Activated T-helper 1 cell treated with anti-CD3 and anti-CD28 coated beads, Interleukin-12 subunit alpha, Interleukin-12 subunit beta, Interleukin-2, Interleukin-4 antibody, amounts not matched to agents 30 ng/mL and 10 ng/mL and 1 ng/mL, durations not matched to agents 14 hours and 24 hours and 36 hours (primary cell): Measurements from ENCODE around the gene ASPDH. TPM values are rescaled to one million over a fixed set of nuclear protein-coding genes. Genes with fewer than 3 reads are reported as not detected.

Experiments used
- DNase-seq: peaks from one replicate; pipeline ENCODE4 v3.0.0; 2021; ENCODE audit warnings: low spot score
- H3K27ac Mint-ChIP-seq: one replicate; pipeline ENCODE4 v1.8.0; 2021; ENCODE audit warnings: mild to moderate bottlenecking, mixed read lengths
- H3K27me3 Mint-ChIP-seq: one replicate; pipeline ENCODE4 v1.8.0; 2022; ENCODE audit warnings: mild to moderate bottlenecking, moderate library complexity, mixed read lengths; ENCODE audit not compliant: insufficient read depth
- H3K36me3 Mint-ChIP-seq: one replicate; pipeline ENCODE4 v1.8.0; 2021; ENCODE audit warnings: low read depth, mixed read lengths
- H3K4me1 Mint-ChIP-seq: one replicate; pipeline ENCODE4 v1.8.0; 2021; ENCODE audit warnings: low read depth, mixed read lengths
- H3K4me3 Mint-ChIP-seq: one replicate; pipeline ENCODE4 v1.8.0; 2021; ENCODE audit warnings: mild to moderate bottlenecking, moderate library complexity, mixed read lengths
- H3K9me3 Mint-ChIP-seq: one replicate; pipeline ENCODE4 v1.8.0; 2021; ENCODE audit warnings: mixed read lengths
- intact Hi-C: fragments of 100-400 bp; cut with micrococcal nuclease; formaldehyde crosslinking; loops from one replicate; pipeline ENCODE4 v1.15.1; 2024
- total RNA-seq: library from RNA; stranded (reverse); gene quantifications from 2 replicates; pipeline ENCODE4 v1.2.3, GENCODE V29; 2022

The ASPDH gene
- not detected in 2 replicates for total RNA-seq

DNA sequence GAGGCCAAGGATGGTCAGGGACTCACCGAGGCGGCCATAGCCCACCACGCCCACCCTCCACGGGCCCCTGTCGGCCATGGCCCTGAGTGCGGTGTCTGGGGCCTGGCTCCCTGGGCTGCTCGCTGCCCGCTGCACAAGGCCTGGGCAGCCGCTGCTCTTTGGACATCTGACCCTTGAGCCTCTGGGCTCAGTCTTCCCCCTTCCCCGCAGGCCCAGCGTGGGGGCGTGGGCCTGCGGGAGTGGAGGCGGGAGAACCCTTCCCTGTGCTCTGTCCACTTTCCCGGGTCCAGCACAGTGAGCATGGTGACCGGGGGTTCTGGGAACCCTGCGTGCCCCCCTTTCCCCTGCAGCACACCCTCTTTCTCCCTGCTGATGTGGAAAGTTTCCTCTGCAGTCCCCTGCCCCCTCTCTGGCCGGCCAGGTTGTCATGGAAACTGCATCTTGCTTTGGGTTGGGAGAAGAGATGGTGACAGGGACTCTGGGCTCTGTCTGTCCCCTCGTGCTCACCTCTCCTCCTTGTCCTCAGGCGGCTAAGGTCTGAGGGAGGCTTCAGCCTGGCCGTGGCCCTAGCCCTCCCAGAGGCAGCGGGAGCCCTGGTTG lies at the start of gene ASPDH:
Gene ASPDH, minus strand, starts transcription at position 168 of the 600 bp plus-strand sequence. Its CDS starts 90 bp downstream, at position 78.
- intact Hi-C loops = no loop called here
- Mint-ChIP-seq H3K4me1 (peaks cover 14% of the 10 kb centered on the region), H3K4me3 (peak within 1 kb of the TSS; percentile 17), H3K36me3 (peaks cover 5% of the 10 kb centered on the region), H3K9me3 (no peaks in the 10 kb centered on the region), H3K27me3 (peaks cover 10% of the 10 kb centered on the region), H3K27ac (peak within 1 kb of the TSS; percentile 19)
- no peak for DNase-seq

DNA sequence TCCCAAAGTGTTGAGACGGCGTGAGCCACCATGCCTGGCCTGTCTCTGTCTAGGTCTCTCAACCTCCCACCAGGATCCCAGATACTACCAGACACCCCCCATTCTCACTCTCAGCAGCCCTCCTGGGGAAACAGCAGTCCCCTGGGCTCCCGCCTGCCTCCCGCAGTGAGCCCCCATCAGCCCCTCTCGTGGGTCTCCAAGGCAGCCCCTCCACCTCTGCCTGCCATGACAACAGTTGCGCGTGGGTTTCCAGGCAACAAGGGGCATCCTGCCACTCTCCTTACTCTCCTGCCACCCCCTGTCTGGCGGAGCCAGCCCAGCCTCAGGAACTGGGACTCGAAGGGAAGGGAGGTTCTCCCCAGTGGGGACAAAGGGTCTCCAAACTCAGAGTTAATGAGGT lies 49.3 kb upstream of the ASPDH start:
- intact Hi-C loops = no loop called here
- Mint-ChIP-seq H3K27ac (no peak overlapping the region), H3K9me3 (no peaks in the 10 kb centered on the region), H3K4me1 (peaks cover 10% of the 10 kb centered on the region), H3K4me3 (no peak overlapping the region), H3K27me3 (peaks cover 32% of the 10 kb centered on the region), H3K36me3 (no peaks in the 10 kb centered on the region)
- no peak for DNase-seq

DNA sequence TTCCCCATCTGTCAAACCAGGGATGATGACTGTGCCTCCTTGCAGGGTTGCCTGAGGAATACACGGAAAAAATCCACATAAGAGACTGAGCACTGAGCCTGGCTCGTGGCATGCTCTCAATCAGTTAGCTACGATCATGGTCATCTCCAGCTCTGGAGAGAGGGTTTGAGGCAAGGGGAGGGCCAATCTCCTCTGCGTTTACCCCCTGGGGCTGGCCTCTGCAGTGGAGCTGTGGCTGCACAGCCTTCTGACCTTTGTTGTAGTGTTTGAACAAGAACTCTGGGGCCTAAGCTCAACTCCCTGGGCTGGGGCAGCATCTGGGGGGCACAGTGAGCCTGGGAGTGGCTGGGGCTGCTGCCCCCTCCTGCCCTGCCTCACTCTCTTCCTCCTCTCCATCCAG lies 48.6 kb upstream of the ASPDH start:
- Mint-ChIP-seq H3K27me3 (peaks cover 36% of the 10 kb centered on the region), H3K9me3 (no peaks in the 10 kb centered on the region), H3K27ac (no peak overlapping the region), H3K36me3 (no peaks in the 10 kb centered on the region), H3K4me3 (no peak overlapping the region), H3K4me1 (peaks cover 10% of the 10 kb centered on the region)
- no peak for DNase-seq
- intact Hi-C loops = no loop called here

DNA sequence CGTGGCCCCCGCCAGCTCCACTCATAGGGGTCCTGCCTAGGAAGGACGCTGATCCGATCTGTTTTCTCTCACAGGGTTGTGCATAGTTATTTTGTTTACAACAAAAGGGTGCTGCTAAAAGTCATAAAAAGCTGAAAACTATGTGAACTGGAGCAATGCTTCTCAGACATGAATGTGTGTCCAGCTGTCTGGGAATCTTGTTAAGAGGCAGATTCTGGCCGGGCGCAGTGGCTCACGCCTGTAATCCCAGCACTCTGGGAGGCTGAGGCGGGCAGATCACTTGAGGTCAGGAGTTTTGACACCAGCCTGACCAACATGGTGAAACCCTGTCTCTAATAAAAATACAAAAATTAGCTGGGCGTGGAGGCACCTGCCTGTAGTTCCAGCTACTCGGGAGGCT lies 45.9 kb upstream of the ASPDH start:
- intact Hi-C loops = no loop called here
- no peaks in the 10 kb centered on the region for H3K9me3 Mint-ChIP-seq
- H3K4me1 Mint-ChIP-seq = peaks cover 5% of the 10 kb centered on the region
- H3K36me3 Mint-ChIP-seq = no peaks in the 10 kb centered on the region
- H3K27ac Mint-ChIP-seq = no peak overlapping the region
- DNase-seq = no peak
- H3K27me3 Mint-ChIP-seq = peaks cover 31% of the 10 kb centered on the region
- H3K4me3 Mint-ChIP-seq = no peak overlapping the region

DNA sequence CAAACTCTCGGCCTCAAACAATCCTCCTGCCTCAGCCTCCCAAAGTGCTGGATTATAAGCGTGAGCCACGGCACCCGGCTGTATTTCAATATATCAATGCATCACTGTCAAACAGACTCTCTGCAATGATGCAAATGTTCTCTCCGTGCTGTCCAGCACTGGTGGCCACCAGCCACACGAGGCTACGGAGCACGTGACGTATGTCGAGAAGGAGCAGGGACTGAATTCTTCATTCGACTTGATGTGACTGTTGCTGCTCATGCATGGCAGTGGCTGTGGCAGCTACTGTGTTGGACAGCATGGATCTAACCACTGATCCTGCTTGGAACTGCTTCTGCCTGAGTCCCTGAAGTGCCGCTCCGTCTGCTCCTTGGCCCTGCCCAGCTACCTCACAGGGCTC lies 44.7 kb upstream of the ASPDH start:
- peaks cover 21% of the 10 kb centered on the region for H3K27me3 Mint-ChIP-seq
- DNase-seq = no peak
- no peak overlapping the region for H3K4me3 Mint-ChIP-seq
- no peaks in the 10 kb centered on the region for H3K36me3 Mint-ChIP-seq
- intact Hi-C loops = no loop called here
- H3K9me3 Mint-ChIP-seq = no peaks in the 10 kb centered on the region
- H3K4me1 Mint-ChIP-seq = peaks cover 5% of the 10 kb centered on the region
- no peak overlapping the region for H3K27ac Mint-ChIP-seq

DNA sequence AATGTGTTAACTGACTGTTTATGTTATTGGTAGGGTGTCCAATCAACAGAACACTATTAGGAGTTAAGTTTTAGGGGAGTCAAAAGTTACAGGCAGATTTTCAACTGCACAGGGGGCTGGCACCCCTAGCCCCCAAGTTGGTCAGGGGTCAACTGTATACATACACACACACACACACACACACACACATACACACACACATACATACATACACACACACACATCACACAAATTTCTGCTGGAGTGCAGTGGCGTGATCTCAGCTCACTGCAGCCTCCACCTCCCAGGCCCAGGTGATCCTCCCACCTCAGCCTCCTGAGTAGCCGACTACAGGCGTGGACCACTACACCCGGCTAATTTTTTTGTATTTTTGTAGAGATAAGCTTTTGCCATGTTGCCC lies 44.3 kb upstream of the ASPDH start:
- H3K36me3 Mint-ChIP-seq = no peaks in the 10 kb centered on the region
- H3K9me3 Mint-ChIP-seq = no peaks in the 10 kb centered on the region
- intact Hi-C loops = no loop called here
- no peak overlapping the region for H3K4me3 Mint-ChIP-seq
- H3K27ac Mint-ChIP-seq = no peak overlapping the region
- peaks cover 5% of the 10 kb centered on the region for H3K4me1 Mint-ChIP-seq
- no peak for DNase-seq
- H3K27me3 Mint-ChIP-seq = peaks cover 24% of the 10 kb centered on the region

DNA sequence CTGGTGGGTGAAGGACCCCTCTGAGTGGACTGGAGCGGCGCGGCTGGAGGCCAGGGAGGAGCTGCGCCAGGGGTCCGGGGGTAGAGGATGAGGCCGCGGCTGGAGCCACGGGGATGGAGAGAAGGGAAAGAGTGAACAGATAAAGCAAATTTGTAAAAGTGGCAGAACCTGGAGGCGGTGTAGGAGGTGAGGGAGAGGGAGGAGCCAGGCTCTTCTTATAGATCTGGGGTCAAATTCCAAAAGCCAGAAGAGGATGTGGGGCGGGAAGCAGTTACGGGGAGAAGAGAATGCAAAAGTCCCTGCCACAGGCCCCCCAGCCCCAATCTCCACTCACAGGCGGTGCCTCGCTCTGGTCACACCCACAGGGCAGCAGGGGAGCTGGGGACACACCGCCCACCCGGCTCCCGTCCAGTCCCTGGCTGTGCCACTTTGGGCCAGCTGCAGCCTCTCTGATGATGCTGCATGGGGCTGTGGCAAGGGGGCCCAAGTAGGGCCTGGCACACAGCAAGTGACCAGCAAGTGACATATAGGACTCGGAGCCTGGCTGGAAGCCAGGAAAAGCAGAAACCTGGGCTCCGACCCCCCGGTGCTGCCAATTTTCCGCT lies 43.4 kb upstream of the ASPDH start:
- H3K4me1 Mint-ChIP-seq = peaks cover 5% of the 10 kb centered on the region
- H3K4me3 Mint-ChIP-seq = no peak overlapping the region
- intact Hi-C loops = no loop called here
- DNase-seq = no peak
- peaks cover 34% of the 10 kb centered on the region for H3K27me3 Mint-ChIP-seq
- no peaks in the 10 kb centered on the region for H3K36me3 Mint-ChIP-seq
- no peaks in the 10 kb centered on the region for H3K9me3 Mint-ChIP-seq
- H3K27ac Mint-ChIP-seq = no peak overlapping the region

DNA sequence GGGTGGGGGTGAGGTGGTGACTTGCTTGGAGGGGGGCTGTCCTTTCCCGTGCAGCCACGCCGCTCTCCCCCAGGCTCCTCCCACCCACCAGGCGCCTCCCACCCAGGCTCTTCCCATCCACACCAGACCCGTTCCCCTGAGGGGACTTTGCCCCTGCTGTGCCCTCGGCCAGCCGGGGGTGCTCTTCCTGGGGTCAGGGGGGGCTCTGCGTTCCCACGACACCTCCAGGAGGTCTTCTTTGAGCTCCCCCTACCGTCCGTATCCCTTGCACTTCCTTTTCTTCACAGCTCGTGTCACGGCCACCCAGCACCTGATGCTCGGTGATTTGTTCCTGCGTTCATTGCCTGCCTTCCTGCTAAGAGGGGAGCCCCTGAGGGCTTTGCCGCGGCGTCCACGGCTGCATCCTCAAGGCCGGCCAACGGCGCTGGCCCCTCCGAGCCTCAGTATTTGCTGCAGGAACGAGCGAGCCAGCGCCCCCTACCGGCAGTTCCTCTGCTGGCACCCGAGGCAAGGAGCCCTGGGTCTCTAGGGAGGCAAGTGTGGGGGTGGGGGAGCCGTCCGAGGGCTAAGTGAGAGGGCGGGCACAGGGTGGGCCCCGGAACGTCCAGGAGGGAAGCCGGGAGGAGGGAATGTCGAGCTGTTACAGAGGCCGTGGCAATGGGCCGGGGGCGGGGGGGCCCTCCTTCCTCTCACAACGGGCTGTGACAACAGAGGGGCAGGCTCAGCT lies 42.7 kb upstream of the ASPDH start:
- Mint-ChIP-seq H3K9me3 (no peaks in the 10 kb centered on the region), H3K27ac (peak overlapping the region; percentile 72), H3K36me3 (no peaks in the 10 kb centered on the region), H3K27me3 (peaks cover 36% of the 10 kb centered on the region), H3K4me1 (peaks cover 5% of the 10 kb centered on the region), H3K4me3 (peak overlapping the region; percentile 94)
- intact Hi-C loops = loop anchor here (1.0 kb wide), 2 partner anchors 19 to 199 kb away; no protein-coding TSS in a partner anchor
- peak; percentile 72 for DNase-seq

DNA sequence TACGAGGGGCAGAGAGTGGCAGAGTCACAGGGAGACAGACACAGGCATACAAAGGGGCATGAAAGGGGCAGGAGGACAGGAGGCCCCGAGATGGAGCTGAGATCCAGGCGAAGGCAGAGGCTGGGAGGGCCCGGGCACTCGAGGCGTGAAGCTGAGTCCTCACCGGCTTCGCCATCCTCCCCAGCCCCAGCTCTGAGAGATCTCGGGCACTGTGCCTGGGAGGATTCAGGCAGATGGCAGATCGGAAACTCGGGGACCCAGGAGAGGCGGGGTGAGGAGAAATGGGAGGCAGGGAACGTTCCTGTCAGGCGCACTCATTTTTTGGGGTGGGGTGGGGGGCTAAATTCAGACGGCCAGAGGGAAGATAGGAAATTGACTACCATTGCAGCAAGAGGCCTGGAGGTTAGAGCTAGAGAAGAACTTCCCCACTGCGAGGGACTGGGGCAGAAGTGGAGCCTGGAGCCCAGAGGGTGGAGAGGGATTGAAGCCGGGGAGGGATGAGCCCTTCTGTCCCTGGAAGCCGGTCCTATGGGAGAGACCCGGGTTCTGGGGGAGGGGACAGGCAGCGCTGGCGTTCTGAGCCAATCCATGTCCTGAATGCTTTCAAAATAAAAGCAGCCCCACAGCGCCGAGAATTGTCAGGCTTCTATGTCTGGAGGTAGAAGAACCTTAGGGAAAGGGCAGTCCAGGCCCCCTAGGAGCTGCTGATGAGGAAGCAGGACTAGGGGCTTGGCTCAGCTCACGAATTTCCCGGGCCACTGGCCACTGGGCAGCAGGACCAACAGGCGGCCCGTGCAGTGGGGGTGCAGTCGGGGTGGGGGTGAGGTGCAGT lies 42.0 kb upstream of the ASPDH start:
- Mint-ChIP-seq H3K27me3 (peaks cover 37% of the 10 kb centered on the region), H3K4me3 (peak overlapping the region; percentile 94)

DNA sequence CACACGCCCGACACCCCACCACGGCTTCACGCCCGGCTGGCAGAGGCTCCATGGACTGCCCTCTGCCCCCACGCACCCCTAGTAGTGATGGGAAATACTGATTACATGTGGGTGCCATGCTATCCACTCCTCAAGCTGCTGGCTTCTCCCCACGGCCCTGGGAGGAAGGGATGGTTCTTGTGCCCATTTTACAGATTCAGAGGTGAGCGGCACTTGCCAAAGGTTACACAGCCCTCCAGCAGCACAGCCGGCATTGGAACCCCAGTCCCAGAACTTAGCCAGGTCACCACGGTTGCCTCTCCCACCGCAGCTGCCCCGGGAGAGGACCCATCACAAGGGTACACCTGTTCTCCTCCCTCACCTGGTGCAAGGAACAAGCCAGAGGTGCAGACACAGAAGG lies 41.3 kb upstream of the ASPDH start:
- H3K9me3 Mint-ChIP-seq = no peaks in the 10 kb centered on the region
- intact Hi-C loops = no loop called here

More for the DNA sequence above, 42.0 kb upstream of the ASPDH start:
- no peaks in the 10 kb centered on the region for H3K36me3 Mint-ChIP-seq
- H3K27ac Mint-ChIP-seq = no peak overlapping the region
- H3K9me3 Mint-ChIP-seq = no peaks in the 10 kb centered on the region
- intact Hi-C loops = loop anchor here (1.0 kb wide), 2 partner anchors 18 to 198 kb away; no protein-coding TSS in a partner anchor
- H3K4me1 Mint-ChIP-seq = peaks cover 5% of the 10 kb centered on the region
- no peak for DNase-seq

DNA sequence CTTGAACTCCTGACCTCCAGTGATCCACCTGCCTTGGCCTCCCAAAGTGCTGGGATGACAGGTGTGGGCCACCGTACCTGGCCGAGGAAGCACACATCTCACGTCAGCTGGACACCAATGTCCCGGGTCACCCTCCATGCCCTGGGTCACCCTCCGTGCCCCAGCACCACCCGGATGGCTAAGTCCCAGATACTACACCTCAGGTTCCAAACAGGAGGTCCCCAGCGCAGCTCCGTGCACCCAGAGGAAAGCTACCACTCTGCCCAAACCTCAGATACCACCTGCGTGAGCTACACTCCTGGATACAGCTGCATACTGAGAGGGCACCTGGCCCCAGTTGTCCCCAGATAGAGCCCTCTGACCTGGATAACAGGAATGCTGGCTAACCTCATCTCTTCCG lies 40.5 kb upstream of the ASPDH start:
- no peaks in the 10 kb centered on the region for H3K36me3 Mint-ChIP-seq
- no peak overlapping the region for H3K27ac Mint-ChIP-seq
- peaks cover 5% of the 10 kb centered on the region for H3K4me1 Mint-ChIP-seq
- no peak for DNase-seq
- intact Hi-C loops = no loop called here
- H3K4me3 Mint-ChIP-seq = no peak overlapping the region
- H3K27me3 Mint-ChIP-seq = peaks cover 41% of the 10 kb centered on the region
- no peaks in the 10 kb centered on the region for H3K9me3 Mint-ChIP-seq

More for the DNA sequence above, 41.3 kb upstream of the ASPDH start:
- DNase-seq = no peak
- H3K27me3 Mint-ChIP-seq = peaks cover 38% of the 10 kb centered on the region
- no peak overlapping the region for H3K27ac Mint-ChIP-seq
- H3K36me3 Mint-ChIP-seq = no peaks in the 10 kb centered on the region
- peaks cover 5% of the 10 kb centered on the region for H3K4me1 Mint-ChIP-seq
- peak overlapping the region; percentile 51 for H3K4me3 Mint-ChIP-seq

DNA sequence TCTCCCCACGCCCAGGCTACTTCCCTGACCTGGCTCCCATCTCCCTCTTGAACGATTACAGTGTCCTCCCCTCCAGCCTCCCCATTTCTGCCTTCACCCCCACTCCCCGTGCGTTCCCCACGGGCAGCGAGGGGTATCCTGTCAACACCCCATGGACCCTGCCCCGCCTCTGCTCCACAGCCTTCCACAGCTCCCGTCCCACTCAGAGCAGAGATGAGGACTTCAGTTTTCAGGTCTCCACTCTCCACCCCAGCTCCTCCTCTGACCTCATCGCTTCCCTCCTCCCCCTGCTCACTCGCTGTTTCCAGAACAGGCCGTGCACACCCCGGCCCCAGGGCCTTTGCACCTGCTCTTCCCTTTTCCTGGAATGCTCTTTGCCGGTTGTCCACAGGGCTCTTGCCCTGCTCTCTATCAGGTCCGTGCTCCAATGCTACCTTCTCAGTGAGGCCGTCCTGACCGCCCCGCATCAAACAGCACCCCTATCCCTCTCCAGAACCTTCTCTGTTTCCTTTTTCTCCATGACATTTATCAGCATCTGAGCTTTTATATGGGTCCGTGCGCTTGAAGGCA lies 39.5 kb upstream of the ASPDH start:
- H3K27ac Mint-ChIP-seq = no peak overlapping the region
- H3K4me1 Mint-ChIP-seq = peaks cover 5% of the 10 kb centered on the region
- H3K36me3 Mint-ChIP-seq = no peaks in the 10 kb centered on the region
- intact Hi-C loops = no loop called here
- DNase-seq = no peak
- no peaks in the 10 kb centered on the region for H3K9me3 Mint-ChIP-seq
- no peak overlapping the region for H3K4me3 Mint-ChIP-seq
- H3K27me3 Mint-ChIP-seq = peaks cover 40% of the 10 kb centered on the region
